Duodenal mucosa (tissue), 2 donors: ENCODE measurements around the gene TMCC1.

Experiments used
- H3K27ac ChIP-seq: one replicate; pipeline ENCODE4 v1.7.0; 2013; ENCODE audit warnings: low read depth, low read length
- H3K27me3 ChIP-seq, 2 donors: one replicate each; pipeline ENCODE4 v1.7.0; 2013; ENCODE audit warnings: low read length in 2 of 2, control low read depth in 1 of 2; ENCODE audit not compliant: insufficient read depth in 2 of 2, control insufficient read depth in 1 of 2
- H3K36me3 ChIP-seq, 2 donors: one replicate each; pipeline ENCODE4 v1.7.0; 2013; ENCODE audit warnings: low read length in 2 of 2, control low read depth in 1 of 2; ENCODE audit not compliant: insufficient read depth in 2 of 2, control insufficient read depth in 1 of 2
- H3K4me1 ChIP-seq, 2 donors: one replicate each; pipeline ENCODE4 v1.7.0; 2013; ENCODE audit warnings: low read length in 2 of 2, control low read depth in 1 of 2; ENCODE audit not compliant: insufficient read depth in 2 of 2, control insufficient read depth in 1 of 2
- H3K4me3 ChIP-seq, 2 donors: one replicate each; pipeline ENCODE4 v1.7.0; 2013; ENCODE audit warnings: low read length in 2 of 2, low read depth in 1 of 2
- H3K9ac ChIP-seq, 2 donors: one replicate each; pipeline ENCODE4 v1.7.0; 2013; ENCODE audit warnings: low read length in 2 of 2, low read depth in 1 of 2
- H3K9me3 ChIP-seq, 2 donors: one replicate each; pipeline ENCODE4 v1.7.0; 2013; ENCODE audit warnings: low read length in 2 of 2, control low read depth in 1 of 2; ENCODE audit not compliant: control insufficient read depth in 1 of 2

The TMCC1 gene

DNA sequence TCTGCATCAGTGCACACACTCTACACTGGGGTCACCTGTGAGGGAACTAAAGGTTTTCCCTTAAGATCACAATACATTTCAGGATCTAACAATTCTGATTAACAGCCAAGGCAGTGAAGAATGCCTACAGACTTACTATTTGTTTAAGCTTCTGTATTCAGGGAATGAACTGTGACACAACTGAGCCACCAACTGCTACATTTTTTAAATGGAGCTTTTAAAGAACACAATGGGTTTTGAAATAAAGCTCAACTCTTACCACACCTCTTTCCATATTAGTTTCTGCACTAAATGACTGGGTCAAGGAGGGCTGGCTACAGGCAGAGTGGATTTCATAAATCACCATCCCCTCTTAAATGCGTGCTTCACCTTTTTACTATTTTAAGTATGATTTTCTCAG lies 100.2 kb downstream of the TMCC1 start:
- Histone ChIP-seq H3K4me1 (peaks cover 16 to 18% of the 10 kb centered on the region in 2 donors), H3K4me3 (no peak overlapping the region), H3K36me3 (no peaks in the 10 kb centered on the region), H3K27ac (no peak overlapping the region), H3K27me3 (no peaks in the 10 kb centered on the region), H3K9me3 (no peaks in the 10 kb centered on the region), H3K9ac (no peak overlapping the region)

DNA sequence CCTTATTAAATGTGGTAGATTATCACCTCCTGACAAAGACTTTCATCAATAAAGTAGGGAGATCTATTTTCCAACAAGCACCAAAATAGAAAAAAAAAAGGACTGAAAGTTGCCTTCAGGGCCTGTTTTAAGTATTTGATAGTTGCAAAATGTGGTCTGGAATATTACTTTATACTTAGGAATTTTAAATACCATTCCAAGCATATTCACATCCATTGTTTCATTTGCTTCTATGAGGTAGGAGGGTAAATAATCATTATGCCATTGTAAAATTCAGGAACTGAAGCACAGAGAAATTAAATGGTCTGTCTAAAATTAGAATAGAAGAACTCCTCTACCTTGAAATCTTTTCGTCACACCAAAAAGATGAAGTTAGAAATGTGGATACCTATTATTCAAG lies 110.0 kb downstream of the TMCC1 start:
- H3K36me3 ChIP-seq = no peaks in the 10 kb centered on the region

DNA sequence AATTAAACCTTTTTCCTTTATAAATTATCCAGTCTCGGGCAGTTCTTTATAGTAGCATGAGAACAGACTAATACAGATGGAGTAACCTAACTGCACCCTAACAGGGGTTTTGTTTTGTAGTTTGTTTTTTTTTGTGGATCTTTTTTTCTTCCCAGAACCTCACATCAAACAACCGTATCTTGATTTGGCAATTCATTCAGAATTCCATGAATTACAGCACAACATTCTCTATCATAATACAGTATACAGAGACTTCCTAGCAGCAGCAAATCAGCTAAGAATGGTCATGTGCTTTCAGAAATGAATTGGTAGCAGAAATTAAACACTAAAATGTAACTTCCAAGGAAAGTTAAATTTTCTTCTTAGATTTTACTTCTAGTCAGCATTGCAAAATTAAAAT lies 114.6 kb downstream of the TMCC1 start:
- Histone ChIP-seq H3K9me3 (no peaks in the 10 kb centered on the region), H3K36me3 (no peaks in the 10 kb centered on the region)

More for the DNA sequence above, 110.0 kb downstream of the TMCC1 start:
- no peak overlapping the region for H3K4me3 ChIP-seq
- H3K9ac ChIP-seq = no peak overlapping the region
- no peaks in the 10 kb centered on the region for H3K4me1 ChIP-seq
- H3K27me3 ChIP-seq = no peaks in the 10 kb centered on the region
- H3K9me3 ChIP-seq = no peaks in the 10 kb centered on the region
- no peak overlapping the region for H3K27ac ChIP-seq

DNA sequence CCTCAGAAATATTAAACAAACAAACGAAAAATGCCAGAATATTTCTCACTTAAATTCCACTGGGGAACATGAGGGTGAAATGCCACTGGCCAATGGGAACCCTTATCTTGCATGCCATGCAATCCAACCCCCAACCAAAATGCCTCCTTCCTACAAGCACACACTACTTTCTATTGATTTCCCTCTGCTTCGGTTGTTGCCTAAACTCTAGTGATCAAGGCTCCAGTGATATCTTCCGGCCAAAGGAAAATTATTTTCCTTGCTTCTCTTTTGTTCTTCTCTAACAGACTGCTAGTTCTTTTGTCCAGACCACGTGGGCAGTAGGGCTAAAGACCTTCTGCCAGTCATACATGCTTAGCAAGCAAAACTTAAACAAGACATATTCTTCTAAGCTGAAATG lies 115.7 kb downstream of the TMCC1 start:
- Histone ChIP-seq H3K4me3 (no peak overlapping the region), H3K9ac (no peak overlapping the region), H3K4me1 (no peaks in the 10 kb centered on the region), H3K27me3 (no peaks in the 10 kb centered on the region), H3K9me3 (no peaks in the 10 kb centered on the region), H3K36me3 (no peaks in the 10 kb centered on the region), H3K27ac (no peak overlapping the region)

More for the DNA sequence above, 114.6 kb downstream of the TMCC1 start:
- Histone ChIP-seq H3K4me3 (no peak overlapping the region), H3K9ac (no peak overlapping the region), H3K27ac (no peak overlapping the region), H3K4me1 (no peaks in the 10 kb centered on the region), H3K27me3 (no peaks in the 10 kb centered on the region)

DNA sequence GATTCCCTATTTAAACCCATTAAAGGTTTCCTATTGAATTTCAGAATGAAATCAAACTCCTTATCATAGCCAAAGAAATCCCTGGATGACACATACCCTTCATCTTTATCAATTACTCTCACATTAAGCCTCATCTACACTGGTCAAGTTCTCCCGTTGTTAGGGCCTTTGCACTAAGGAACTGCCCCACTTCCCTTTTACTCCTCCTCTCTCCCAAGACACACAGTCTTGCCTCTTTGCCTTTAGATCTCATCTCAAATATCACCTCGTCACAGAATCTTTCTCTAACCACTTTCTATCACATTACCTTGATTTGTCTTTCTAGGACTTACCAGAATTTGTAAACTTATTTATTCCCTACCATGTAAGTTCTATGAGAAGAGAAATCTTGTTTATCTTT lies 117.6 kb downstream of the TMCC1 start:
- Histone ChIP-seq H3K9ac (no peak overlapping the region), H3K9me3 (no peaks in the 10 kb centered on the region), H3K4me3 (no peak overlapping the region), H3K36me3 (no peaks in the 10 kb centered on the region), H3K4me1 (no peaks in the 10 kb centered on the region), H3K27ac (no peak overlapping the region), H3K27me3 (no peaks in the 10 kb centered on the region)

DNA sequence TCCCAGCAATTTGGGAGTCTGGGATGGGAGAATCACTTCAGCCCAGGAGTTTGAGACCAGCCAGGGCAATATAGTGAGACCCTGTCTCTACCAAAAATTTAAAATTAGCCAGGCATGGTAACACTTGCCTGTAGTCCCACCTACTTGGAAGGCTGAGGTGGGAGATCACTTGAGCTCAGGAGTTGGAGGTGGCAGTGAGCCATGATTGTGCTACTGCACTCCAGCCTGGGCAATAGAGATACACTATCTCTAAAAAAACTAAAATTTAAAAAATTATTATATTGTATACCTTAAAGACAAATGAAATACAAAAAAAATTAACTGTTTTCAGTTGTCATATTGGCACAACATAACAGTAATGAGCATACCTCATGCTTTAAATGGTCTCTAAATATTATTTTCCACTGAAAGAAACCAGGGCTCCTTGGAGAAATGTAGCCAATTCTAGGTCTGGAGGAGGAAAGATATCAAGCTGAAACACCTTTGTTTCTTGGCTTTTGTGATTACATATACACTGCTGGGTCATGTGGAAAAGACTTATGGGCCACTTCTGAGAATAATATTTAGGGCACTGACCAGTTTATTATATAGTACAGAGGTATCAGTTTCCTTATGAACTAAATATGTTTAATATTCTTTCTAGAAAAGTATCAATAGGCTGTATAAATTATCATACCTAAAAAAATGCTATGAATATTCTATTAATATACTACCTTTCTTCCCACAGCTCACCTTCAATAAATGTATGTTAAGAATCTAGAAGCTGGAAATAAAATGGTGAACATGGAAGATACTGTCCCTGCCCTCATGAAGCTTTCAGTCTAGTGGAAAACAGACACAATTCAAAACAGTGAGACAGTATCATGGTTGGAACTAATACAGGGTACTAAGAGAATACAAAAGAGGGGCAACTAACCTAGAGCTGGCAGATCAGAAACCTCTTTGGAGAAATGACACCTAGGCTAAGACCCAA lies 119.5 kb downstream of the TMCC1 start:
- Histone ChIP-seq H3K9me3 (no peaks in the 10 kb centered on the region), H3K4me3 (no peak overlapping the region), H3K36me3 (no peaks in the 10 kb centered on the region), H3K27me3 (no peaks in the 10 kb centered on the region), H3K9ac (no peak overlapping the region), H3K4me1 (no peaks in the 10 kb centered on the region), H3K27ac (no peak overlapping the region)

DNA sequence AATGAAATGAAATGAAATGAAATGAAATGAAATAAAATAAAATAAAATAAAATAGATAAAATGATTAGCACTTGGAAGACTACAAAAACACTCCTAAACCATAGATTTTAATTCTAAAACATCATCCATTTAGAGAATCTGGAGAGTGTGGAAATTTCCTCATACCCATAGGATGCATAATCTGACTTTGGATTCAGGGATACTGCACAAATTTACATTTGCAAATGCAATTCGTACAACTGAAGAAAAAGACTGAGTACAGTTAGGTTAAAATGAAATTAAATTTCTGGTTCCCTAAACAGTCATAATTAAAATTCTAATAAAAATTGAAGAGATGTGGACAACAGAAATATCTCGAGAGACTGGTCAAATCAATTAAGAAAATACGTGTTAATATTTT lies 122.9 kb downstream of the TMCC1 start:
- Histone ChIP-seq H3K9ac (no peak overlapping the region), H3K4me3 (no peak overlapping the region), H3K4me1 (no peaks in the 10 kb centered on the region), H3K27me3 (no peaks in the 10 kb centered on the region), H3K36me3 (no peaks in the 10 kb centered on the region), H3K9me3 (no peaks in the 10 kb centered on the region), H3K27ac (no peak overlapping the region)

DNA sequence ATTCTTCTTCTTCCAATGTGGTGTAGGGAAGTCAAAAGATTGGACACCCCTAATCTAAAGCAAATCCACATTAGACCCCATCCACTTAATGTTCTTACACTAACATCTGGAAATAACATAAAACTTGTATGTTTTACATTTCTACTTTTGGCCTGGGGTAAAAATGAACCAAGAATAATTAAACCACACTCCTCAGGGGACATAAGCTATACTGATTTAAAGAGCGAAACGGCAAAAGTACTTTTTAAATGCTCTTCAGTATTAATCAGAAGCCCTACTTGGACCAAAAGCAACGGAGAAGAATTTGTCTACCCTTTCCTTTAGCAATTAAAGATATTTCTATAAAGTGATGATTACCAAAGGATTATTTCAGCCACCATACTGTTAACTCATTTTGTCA lies 123.9 kb downstream of the TMCC1 start:
- Histone ChIP-seq H3K36me3 (no peaks in the 10 kb centered on the region), H3K4me3 (no peak overlapping the region), H3K4me1 (no peaks in the 10 kb centered on the region), H3K27me3 (no peaks in the 10 kb centered on the region), H3K9ac (no peak overlapping the region), H3K27ac (no peak overlapping the region), H3K9me3 (no peaks in the 10 kb centered on the region)

DNA sequence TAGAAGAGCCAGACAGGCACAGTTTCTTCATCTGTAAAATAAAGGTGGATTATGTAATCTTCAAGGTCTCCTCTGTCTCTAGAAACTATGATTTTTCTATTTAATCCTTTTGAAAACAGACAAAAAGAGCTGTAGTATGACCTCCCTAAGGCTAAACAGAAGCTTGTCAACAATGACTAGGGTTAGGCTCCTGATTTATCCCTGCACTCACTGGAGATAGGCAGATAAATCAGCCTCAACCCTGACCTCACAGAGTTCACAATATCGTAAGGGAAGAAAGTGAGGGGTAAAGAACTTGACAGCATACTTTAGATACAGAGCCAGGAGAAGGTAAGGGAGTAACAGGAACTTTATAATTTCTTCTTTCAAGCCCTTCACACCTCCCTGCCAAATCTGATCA lies 124.8 kb downstream of the TMCC1 start:
- Histone ChIP-seq H3K27ac (no peak overlapping the region), H3K4me1 (peaks cover 0 to 5% of the 10 kb centered on the region in 2 donors), H3K9me3 (no peaks in the 10 kb centered on the region), H3K4me3 (no peak overlapping the region), H3K27me3 (no peaks in the 10 kb centered on the region), H3K36me3 (no peaks in the 10 kb centered on the region), H3K9ac (no peak overlapping the region)

DNA sequence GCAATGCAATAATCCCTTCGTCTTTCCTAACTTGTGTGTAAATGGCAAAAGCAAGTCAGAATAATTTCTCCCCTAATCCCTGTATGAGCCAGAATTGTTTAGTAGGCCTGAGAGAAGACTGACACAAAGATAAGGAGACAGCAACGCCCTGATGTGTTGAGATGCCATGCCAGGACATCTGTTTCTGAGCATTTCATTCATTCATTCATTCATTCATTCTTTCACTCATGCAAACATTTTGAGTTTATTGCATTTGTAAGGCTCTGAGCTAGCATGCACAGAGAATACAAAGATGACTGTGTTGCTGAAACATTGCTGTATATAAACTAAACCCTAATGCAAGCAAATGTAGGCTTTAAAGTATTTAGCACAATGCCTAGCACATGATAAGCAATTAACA lies 127.4 kb downstream of the TMCC1 start:
- Histone ChIP-seq H3K4me1 (peaks cover 0 to 5% of the 10 kb centered on the region in 2 donors), H3K4me3 (no peak overlapping the region), H3K9me3 (no peaks in the 10 kb centered on the region), H3K9ac (no peak overlapping the region), H3K27me3 (no peaks in the 10 kb centered on the region), H3K27ac (no peak overlapping the region), H3K36me3 (no peaks in the 10 kb centered on the region)
